ENCODE results near the gene TGOLN2. TPM values are rescaled to one million over a fixed set of nuclear protein-coding genes. Genes with fewer than 3 reads are reported as not detected.
"Not testable (repeated sequence)": the region's sequence is repeated elsewhere in the genome, so short reads cannot be mapped to it uniquely, and the experiment has no call there.

TGOLN2 gene
- total RNA-seq, 2 experiments from 2014 or later = 76.9 to 78.6 TPM

DNA sequence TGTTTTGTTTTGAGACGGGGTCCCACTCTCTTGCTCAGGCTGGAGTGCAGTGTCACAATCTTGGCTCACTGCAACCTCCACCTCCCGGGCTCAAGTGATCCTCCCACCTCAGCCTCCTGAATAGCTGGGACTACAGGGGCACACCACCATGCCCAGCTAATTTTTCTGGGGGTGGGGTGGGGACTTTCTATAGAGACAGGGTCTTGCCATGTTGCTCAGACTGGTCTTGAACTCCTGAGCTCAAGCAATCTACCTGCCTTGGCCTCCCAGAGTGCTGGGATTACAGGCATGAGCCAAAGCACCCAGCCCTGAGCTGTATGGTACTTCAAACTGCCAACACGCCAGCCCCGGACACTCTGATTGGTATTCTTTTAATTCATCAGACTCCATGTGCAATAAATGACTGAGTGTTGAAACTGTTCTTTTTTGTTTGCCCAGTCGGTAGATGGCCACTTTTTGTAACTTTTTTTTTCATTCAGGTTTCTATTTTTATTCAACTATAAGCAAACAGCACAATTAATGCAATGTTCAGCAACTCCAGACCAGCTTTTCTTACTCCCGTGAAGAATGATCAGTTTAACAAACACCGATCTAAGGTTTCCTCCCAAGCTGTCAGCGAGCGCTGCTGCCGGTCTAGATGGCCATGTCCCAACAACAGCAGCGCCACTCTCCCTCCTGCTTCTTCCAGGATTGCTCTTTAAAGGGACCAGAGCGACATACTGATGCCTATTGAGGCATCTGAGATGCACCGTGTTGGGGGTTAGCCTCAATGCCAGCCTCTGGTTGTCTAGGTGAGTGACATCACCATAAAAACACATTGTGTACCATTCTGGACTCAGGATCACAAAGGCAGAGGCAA lies 12.5 kb upstream of the TGOLN2 start:
- no peak for TF ChIP-seq EZH2phosphoT487 (IDR thresholded peaks at IDR 0.05; ENCODE audit: borderline replicate concordance, low read depth, low read length)
- no peak for TF ChIP-seq CTCF (conservative IDR thresholded peaks at IDR 0.05; ENCODE audit: low read length)

DNA sequence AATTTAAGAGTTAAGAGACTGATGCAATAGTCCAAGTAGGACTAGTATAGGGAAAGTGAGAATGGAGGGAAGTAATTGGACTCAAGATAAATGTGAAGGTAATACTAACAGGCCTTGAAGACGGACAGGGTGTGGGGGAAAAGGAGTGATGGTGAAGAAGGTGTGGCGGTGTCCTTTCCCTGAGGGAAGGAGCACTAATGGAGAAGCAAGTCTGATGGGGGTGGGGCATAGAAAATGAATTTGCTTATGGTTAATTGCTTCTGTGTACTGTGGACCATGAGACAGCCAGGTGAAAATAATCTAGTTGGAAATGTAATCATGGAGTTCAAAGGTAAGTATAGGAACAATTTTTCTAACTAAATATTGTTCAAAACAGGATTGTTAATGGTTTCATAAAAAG lies 7.1 kb upstream of the TGOLN2 start:
- Histone ChIP-seq H3K27ac (ENCODE audit: low read depth, low read length, poor library complexity, severe bottlenecking) (no peak overlapping the region), H4K20me1 (ENCODE audit: insufficient read depth, low read length) (no peaks in the 10 kb centered on the region), H3K36me3 (ENCODE audit: insufficient read depth, low read length) (no peaks in the 10 kb centered on the region), H3K9me3 (ENCODE audit: low read length) (no peaks in the 10 kb centered on the region), H3K4me3 (ENCODE audit: low read depth, low read length, poor library complexity, severe bottlenecking) (no peak overlapping the region), H3K79me2 (ENCODE audit: insufficient read depth, low read depth, low read length) (no peaks in the 10 kb centered on the region), H2AFZ (ENCODE audit: low read length) (no peak overlapping the region), H3K9me2 (ENCODE audit: insufficient read depth, low read length) (no peaks in the 10 kb centered on the region), H3K4me1 (ENCODE audit: insufficient read depth, low read length, poor library complexity, severe bottlenecking) (no peaks in the 10 kb centered on the region), H3K4me2 (ENCODE audit: low read length) (no peak overlapping the region)
- BruUV-seq (replicated peaks) = no TSS peak
- no peak for DNase-seq (ENCODE audit: low spot score)
- intact Hi-C loops (cut with micrococcal nuclease; ENCODE audit: unreplicated experiment) = no loop called here
- TF ChIP-seq CTCF (conservative IDR thresholded peaks at IDR 0.05; ENCODE audit: low read length) (no peak), EZH2phosphoT487 (IDR thresholded peaks at IDR 0.05; ENCODE audit: borderline replicate concordance, low read depth, low read length) (no peak)
- ChIA-PET CTCF (ENCODE audit: unreplicated experiment) (no interaction called here), POLR2A (no interaction called here)

More for the DNA sequence above, 12.5 kb upstream of the TGOLN2 start:
- H3K36me3 ChIP-seq (ENCODE audit: insufficient read depth, low read length) = peaks cover under 1% of the 10 kb centered on the region; the same call in 1 of the 2 replicates
- DNase-seq (ENCODE audit: low spot score) = no peak
- H3K9me2 ChIP-seq (ENCODE audit: insufficient read depth, low read length) = no peaks in the 10 kb centered on the region
- ChIA-PET CTCF (ENCODE audit: unreplicated experiment) (no interaction called here), POLR2A (interaction anchor here (0.7 to 1.3 kb wide), 4 partner anchors 13 to 14 kb away, joined by 3 to 4 read pairs (median 4); partner anchors contain the start of genes ELMOD3, RETSAT and TGOLN2)
- no peak overlapping the region for H3K27ac ChIP-seq (ENCODE audit: low read depth, low read length, poor library complexity, severe bottlenecking)
- no TSS peak for BruUV-seq (replicated peaks)
- H3K4me2 ChIP-seq (ENCODE audit: low read length) = no peak overlapping the region
- no peak overlapping the region for H2AFZ ChIP-seq (ENCODE audit: low read length)
- H3K9me3 ChIP-seq (ENCODE audit: low read length) = no peaks in the 10 kb centered on the region
- H4K20me1 ChIP-seq (ENCODE audit: insufficient read depth, low read length) = no peaks in the 10 kb centered on the region
- no peak overlapping the region for H3K4me3 ChIP-seq (ENCODE audit: low read depth, low read length, poor library complexity, severe bottlenecking)
- H3K4me1 ChIP-seq (ENCODE audit: insufficient read depth, low read length, poor library complexity, severe bottlenecking) = no peaks in the 10 kb centered on the region
- intact Hi-C loops (cut with micrococcal nuclease; ENCODE audit: unreplicated experiment) = no loop called here
- H3K79me2 ChIP-seq (ENCODE audit: insufficient read depth, low read depth, low read length) = no peaks in the 10 kb centered on the region

- H3K4me3 ChIP-seq (ENCODE audit: low read depth, low read length, poor library complexity, severe bottlenecking); H4K20me1 ChIP-seq (ENCODE audit: insufficient read depth, low read length); H3K27ac ChIP-seq (ENCODE audit: low read depth, low read length, poor library complexity, severe bottlenecking); POLR2A ChIA-PET; H3K4me2 ChIP-seq (ENCODE audit: low read length); H2AFZ ChIP-seq (ENCODE audit: low read length); BruUV-seq (replicated peaks); CTCF ChIA-PET (ENCODE audit: unreplicated experiment); intact Hi-C loops (cut with micrococcal nuclease; ENCODE audit: unreplicated experiment); H3K9me3 ChIP-seq (ENCODE audit: low read length); H3K9me2 ChIP-seq (ENCODE audit: insufficient read depth, low read length); DNase-seq (ENCODE audit: low spot score); H3K4me1 ChIP-seq (ENCODE audit: insufficient read depth, low read length, poor library complexity, severe bottlenecking); H3K36me3 ChIP-seq (ENCODE audit: insufficient read depth, low read length); H3K79me2 ChIP-seq (ENCODE audit: insufficient read depth, low read depth, low read length): not testable (repeated sequence)
These were observed 6.1 kb upstream of the TGOLN2 start for GRCh38 chr2:85333877-85334276.

All from OCI-LY7 (cell line).